ENCODE results near the gene PCID2.

The PCID2 gene

DNA sequence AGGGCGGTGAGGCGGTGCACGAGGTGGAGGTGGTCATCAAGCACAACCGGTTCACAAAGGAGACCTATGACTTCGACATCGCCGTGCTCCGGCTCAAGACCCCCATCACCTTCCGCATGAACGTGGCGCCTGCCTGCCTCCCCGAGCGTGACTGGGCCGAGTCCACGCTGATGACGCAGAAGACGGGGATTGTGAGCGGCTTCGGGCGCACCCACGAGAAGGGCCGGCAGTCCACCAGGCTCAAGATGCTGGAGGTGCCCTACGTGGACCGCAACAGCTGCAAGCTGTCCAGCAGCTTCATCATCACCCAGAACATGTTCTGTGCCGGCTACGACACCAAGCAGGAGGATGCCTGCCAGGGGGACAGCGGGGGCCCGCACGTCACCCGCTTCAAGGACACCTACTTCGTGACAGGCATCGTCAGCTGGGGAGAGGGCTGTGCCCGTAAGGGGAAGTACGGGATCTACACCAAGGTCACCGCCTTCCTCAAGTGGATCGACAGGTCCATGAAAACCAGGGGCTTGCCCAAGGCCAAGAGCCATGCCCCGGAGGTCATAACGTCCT, 59.4 kb downstream of the PCID2 start:
- no peak overlapping the region for H3K27ac ChIP-seq
- TF ChIP-seq ZFX (IDR thresholded peaks at IDR 0.05): no peak
- TF ChIP-seq, protein P1, sequence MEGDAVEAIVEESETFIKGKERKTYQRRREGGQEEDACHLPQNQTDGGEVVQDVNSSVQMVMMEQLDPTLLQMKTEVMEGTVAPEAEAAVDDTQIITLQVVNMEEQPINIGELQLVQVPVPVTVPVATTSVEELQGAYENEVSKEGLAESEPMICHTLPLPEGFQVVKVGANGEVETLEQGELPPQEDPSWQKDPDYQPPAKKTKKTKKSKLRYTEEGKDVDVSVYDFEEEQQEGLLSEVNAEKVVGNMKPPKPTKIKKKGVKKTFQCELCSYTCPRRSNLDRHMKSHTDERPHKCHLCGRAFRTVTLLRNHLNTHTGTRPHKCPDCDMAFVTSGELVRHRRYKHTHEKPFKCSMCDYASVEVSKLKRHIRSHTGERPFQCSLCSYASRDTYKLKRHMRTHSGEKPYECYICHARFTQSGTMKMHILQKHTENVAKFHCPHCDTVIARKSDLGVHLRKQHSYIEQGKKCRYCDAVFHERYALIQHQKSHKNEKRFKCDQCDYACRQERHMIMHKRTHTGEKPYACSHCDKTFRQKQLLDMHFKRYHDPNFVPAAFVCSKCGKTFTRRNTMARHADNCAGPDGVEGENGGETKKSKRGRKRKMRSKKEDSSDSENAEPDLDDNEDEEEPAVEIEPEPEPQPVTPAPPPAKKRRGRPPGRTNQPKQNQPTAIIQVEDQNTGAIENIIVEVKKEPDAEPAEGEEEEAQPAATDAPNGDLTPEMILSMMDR (conservative IDR thresholded peaks at IDR 0.05): no peak

DNA sequence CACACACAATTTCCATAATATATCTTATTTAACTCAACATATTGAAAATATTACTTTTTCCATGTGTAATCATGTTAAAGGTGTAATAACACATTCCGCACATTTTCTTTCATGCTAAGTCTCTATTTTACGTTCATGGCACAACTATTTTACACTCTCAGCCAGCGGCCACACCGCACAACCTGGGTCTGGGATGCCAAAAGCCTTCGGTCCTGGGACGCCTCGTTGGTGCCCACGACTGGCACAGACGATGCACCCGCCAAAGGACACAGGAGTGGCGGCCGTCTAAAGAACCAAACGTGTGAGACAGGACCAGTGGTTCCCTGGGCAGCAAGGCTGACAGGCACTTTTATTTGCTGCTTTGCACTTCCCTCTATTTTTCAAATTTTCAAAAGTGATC, 60.1 kb downstream of the PCID2 start:
- no peak overlapping the region for H3K27ac ChIP-seq
- TF ChIP-seq, protein P1 (conservative IDR thresholded peaks at IDR 0.05): no peak
- TF ChIP-seq ZFX (IDR thresholded peaks at IDR 0.05): no peak

DNA sequence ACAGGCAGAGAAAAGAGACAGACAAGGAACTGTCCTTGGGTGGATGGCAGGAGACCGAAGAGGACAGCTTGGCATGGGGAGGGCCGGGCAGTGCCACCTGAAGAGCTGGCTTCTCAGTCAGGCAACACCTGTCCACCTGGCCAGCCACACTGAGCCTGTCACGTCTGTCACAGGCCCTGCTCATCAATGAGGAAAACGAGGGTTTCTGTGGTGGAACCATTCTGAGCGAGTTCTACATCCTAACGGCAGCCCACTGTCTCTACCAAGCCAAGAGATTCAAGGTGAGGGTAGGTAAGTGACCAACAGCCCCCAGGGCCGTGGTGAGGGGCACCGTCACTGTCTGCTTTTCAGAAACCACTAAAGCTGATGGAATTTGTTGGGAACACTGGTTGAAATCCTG, 61.3 kb downstream of the PCID2 start:
- TF ChIP-seq ZFX (IDR thresholded peaks at IDR 0.05): no peak
- TF ChIP-seq, protein P1 (conservative IDR thresholded peaks at IDR 0.05): no peak
- H3K27ac ChIP-seq: no peak overlapping the region

DNA sequence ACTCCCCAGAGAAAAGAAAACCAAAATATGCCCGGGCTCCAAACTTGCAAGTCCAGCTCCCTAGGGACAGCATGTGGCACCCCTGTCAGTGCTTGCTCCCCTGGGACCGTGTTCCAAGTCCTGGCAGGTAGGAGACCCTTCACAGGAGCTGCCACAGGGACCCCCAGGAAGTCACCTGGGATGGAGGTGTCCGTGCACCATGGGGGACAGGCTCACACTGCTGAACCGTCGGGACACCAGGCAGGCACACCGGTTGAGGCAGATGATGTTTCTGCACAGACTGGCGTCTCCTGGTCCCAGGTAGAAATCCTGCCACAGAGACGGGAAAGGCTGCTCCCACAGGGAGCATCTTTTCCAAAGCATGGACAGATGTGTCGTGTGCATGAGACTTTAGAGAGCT, 61.7 kb downstream of the PCID2 start:
- no peak overlapping the region for H3K27ac ChIP-seq
- TF ChIP-seq, protein P1 (conservative IDR thresholded peaks at IDR 0.05): no peak
- TF ChIP-seq ZFX (IDR thresholded peaks at IDR 0.05): no peak

DNA sequence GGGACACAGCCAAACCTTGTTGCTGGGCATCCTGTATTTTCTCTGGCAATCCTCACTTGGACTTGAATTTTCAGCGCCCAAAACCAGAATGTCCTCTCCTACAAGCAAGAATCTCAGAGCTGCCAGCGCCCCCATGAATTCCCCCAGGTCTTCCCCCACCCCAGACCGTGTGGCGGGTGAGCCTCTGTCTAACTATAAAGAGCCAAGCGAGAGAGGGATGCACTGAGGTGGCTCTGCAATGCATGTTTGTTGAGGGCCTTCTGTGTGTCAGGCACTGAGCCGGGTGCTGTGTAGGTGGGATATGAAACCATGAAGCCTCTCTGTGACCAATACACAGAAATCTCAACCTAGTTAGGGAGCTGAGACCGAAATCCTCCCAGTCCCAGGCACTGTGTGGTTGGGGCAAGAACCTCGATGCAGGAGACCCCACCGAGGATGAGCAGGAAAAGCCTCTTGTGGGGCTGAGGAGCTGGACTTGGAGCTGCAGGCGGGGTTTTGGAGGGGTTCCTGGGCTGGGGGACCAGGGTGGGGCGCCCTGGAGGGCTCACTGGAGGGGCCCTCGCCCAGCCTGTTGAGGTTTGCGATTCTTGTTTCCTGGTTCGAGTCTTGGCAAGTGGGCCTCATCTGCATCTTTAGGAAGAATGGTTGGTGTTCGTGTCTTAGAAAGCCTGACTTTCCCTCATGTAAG, 62.4 kb downstream of the PCID2 start:
- H3K27ac ChIP-seq: no peak overlapping the region
- no peak for TF ChIP-seq ZFX (IDR thresholded peaks at IDR 0.05)
- TF ChIP-seq, protein P1 (conservative IDR thresholded peaks at IDR 0.05): no peak

DNA sequence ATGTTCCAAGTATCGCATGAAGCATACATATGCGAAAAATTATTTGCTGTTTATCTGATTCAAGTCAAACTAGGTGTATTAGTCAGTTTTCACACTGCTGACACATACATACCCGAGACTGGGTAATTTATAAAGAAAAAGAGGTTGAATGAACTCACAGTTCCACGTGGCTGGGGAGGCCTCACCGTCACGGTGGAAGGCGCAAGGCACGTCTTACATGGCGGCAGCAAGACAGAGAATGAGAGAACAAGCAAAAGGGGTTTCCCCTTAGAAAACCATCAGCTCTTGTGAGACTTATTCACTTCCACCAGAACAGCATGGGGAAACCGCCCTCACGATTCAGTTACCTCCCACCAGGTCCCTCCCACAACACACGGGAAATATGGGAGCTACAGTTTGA, 63.0 kb downstream of the PCID2 start:
- TF ChIP-seq, protein P1 (conservative IDR thresholded peaks at IDR 0.05): no peak
- no peak for TF ChIP-seq ZFX (IDR thresholded peaks at IDR 0.05)
- no peak overlapping the region for H3K27ac ChIP-seq

DNA sequence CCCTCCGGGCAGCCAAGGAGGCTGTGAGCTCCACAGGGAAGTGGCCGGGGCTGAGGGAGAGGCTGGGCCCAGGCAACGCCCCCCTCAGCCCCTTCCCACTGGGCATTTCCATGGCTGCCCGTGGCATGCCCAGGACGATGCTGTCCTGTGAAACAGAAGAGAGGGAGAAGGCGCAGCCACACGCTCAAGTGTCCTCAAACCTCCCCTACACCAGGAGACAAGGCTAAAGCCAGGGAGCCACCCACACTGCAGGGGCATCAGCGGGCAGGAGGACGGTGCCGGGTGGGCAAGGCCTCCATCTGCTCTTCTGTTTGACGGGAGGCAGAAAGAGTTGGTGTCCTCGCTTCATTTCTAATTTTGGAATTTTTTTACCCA, 64.2 kb downstream of the PCID2 start:
- no peak for TF ChIP-seq ZFX (IDR thresholded peaks at IDR 0.05)
- TF ChIP-seq, protein P1 (conservative IDR thresholded peaks at IDR 0.05): no peak
- no peak overlapping the region for H3K27ac ChIP-seq
